Testis (tissue), 3 donors: ENCODE results near the gene SART3. TPM values are rescaled to one million over a fixed set of nuclear protein-coding genes. Genes with fewer than 3 reads are reported as not detected.
"Not testable (repeated sequence)": the region's sequence is repeated elsewhere in the genome, so short reads cannot be mapped to it uniquely, and the experiment has no call there.

Experiments used
- DNase-seq: peaks from one replicate; pipeline ENCODE4 v3.0.0-alpha.2; 2019
- H3K27ac ChIP-seq, 2 donors: fragments of 200-600 bp; sonication (generic); one replicate each; pipeline ENCODE4 v1.5.1; 2019
- H3K27me3 ChIP-seq: fragments of 200-600 bp; sonication (generic); one replicate; pipeline ENCODE4 v1.5.1; 2019
- H3K36me3 ChIP-seq: fragments of 200-600 bp; sonication (generic); one replicate; pipeline ENCODE4 v1.5.1; 2017; ENCODE audit warnings: low read depth; ENCODE audit errors: missing control alignments
- H3K4me1 ChIP-seq: fragments of 200-600 bp; sonication (generic); one replicate; pipeline ENCODE4 v1.5.1; 2019
- H3K4me3 ChIP-seq, 2 donors: fragments of 200-600 bp; sonication (generic); one replicate each; pipeline ENCODE4 v1.5.1; 2017 to 2019
- H3K9me3 ChIP-seq: fragments of 200-600 bp; sonication (generic); one replicate; pipeline ENCODE4 v1.5.1; 2017
- CTCF ChIP-seq, 3 experiments: fragments of 450-650 bp in 2 of 3; fragments of 200-600 bp in 1 of 3; sonication (generic) in 1 of 3; IDR thresholded peaks; one replicate each; pipeline ENCODE4 v1.5.1; 2016 to 2019; ENCODE audit warnings: antibody characterized with exemption in 3 of 3, mild to moderate bottlenecking in 2 of 3, moderate library complexity in 1 of 3
- POLR2A ChIP-seq: fragments of 450-650 bp; IDR thresholded peaks from one replicate; pipeline ENCODE4 v1.6.1; 2017; ENCODE audit warnings: antibody characterized with exemption, mild to moderate bottlenecking, moderate library complexity
- WGBS, 2 donors: methylation state at CpG; one replicate each; pipeline ENCODE4 v1.1.5; 2018; 5-methylcytosine and 5-hydroxymethylcytosine counted together
- intact Hi-C: fragments of 100-400 bp; cut with DNase I; formaldehyde crosslinking; loops from one replicate; pipeline ENCODE4 v1.15.1; 2023; ENCODE audit warnings: low total_unique reads
- polyA plus RNA-seq: library from polyadenylated mRNA; stranded (reverse); fragments of 350-450 nt; fragmentation: Illumina TruSeq; extraction: RNeasy Lipid Tissue Mini Kit (QIAGEN cat#74804); gene quantifications from one replicate; pipeline ENCODE4 v1.2.3, GENCODE V29; 2014; ENCODE audit warnings: low read depth, low replicate concordance; ENCODE audit not compliant: insufficient read depth
- total RNA-seq, 2 donors: library from RNA; depleted of rRNA; stranded (reverse); fragments of >200 nt; gene quantifications; one replicate each; pipeline ENCODE4 v1.2.3, GENCODE V29; 2016

Gene SART3
- total and polyA plus RNA-seq, 3 donors from 2014 or later: 48.6 to 116 (median 115) TPM

GRCh38 chr12:108594323-108594903 lies 33.4 kb upstream of the SART3 start:
- intact Hi-C loops: no loop called here
- WGBS, 2 donors: 93 to 98% methylated on average over 10 of the region's 10 CpGs
- no peaks in the 10 kb centered on the region for H3K9me3 ChIP-seq
- H3K36me3 ChIP-seq: no peaks in the 10 kb centered on the region
- no peaks in the 10 kb centered on the region for H3K4me1 ChIP-seq
- TF ChIP-seq POLR2A (no peak), CTCF (IDR thresholded peaks at IDR 0.05) (no peak)
- H3K4me3 ChIP-seq: no peak overlapping the region
- no peak overlapping the region for H3K27ac ChIP-seq
- H3K27me3 ChIP-seq: no peaks in the 10 kb centered on the region
- DNase-seq: no peak

- intact Hi-C loops: no loop called here
Measured at GRCh38 chr12:108592033-108592909, 31.3 kb upstream of the SART3 start.

GRCh38 chr12:108591267-108591980 lies 30.5 kb upstream of the SART3 start:
- H3K4me1 ChIP-seq: peaks cover 5% of the 10 kb centered on the region
- 89 to 90% methylated on average over 9 to 22 of the region's 22 CpGs for WGBS, 2 donors
- H3K27ac ChIP-seq: no peak overlapping the region
- H3K36me3 ChIP-seq: no peaks in the 10 kb centered on the region
- H3K9me3 ChIP-seq: no peaks in the 10 kb centered on the region
- intact Hi-C loops: no loop called here
- DNase-seq: no peak
- no peaks in the 10 kb centered on the region for H3K27me3 ChIP-seq
- no peak overlapping the region for H3K4me3 ChIP-seq
- TF ChIP-seq POLR2A (no peak), CTCF (IDR thresholded peaks at IDR 0.05) (no peak)

More at GRCh38 chr12:108592033-108592909, 31.3 kb upstream of the SART3 start:
- H3K27ac ChIP-seq: no peak overlapping the region
- no peak for TF ChIP-seq POLR2A
- no peak for TF ChIP-seq CTCF (IDR thresholded peaks at IDR 0.05)
- H3K9me3 ChIP-seq: no peaks in the 10 kb centered on the region
- H3K36me3 ChIP-seq: no peaks in the 10 kb centered on the region
- H3K4me1 ChIP-seq: peaks cover 5% of the 10 kb centered on the region
- no peaks in the 10 kb centered on the region for H3K27me3 ChIP-seq
- H3K4me3 ChIP-seq: no peak overlapping the region
- no peak for DNase-seq
- WGBS, 2 donors: 96 to 98% methylated on average over 18 to 25 of the region's 25 CpGs

- H3K9me3 ChIP-seq, H3K36me3 ChIP-seq, H3K27me3 ChIP-seq, intact Hi-C loops, H3K4me1 ChIP-seq, H3K4me3 ChIP-seq, H3K27ac ChIP-seq, DNase-seq: not testable (repeated sequence)
- 97% methylated on average over 9 of the region's 9 CpGs for WGBS, 2 donors
Measured at GRCh38 chr12:108590463-108590862, 29.5 kb upstream of the SART3 start.

- Histone ChIP-seq H3K27me3 (no peaks in the 10 kb centered on the region), H3K9me3 (no peaks in the 10 kb centered on the region), H3K4me3 (no peak overlapping the region), H3K27ac (no peak overlapping the region), H3K36me3 (no peaks in the 10 kb centered on the region), H3K4me1 (peaks cover 5% of the 10 kb centered on the region)
- no peak for DNase-seq
- 84 to 97% methylated on average over 7 of the region's 7 CpGs for WGBS, 2 donors
- intact Hi-C loops: no loop called here
- no peak for TF ChIP-seq POLR2A
- TF ChIP-seq CTCF (IDR thresholded peaks at IDR 0.05): no peak
Measured at GRCh38 chr12:108589840-108590229, 28.9 kb upstream of the SART3 start.
